HG03354 (cell line): ENCODE results near the gene DTNB.
"Not testable (repeated sequence)": the region's sequence is repeated elsewhere in the genome, so short reads cannot be mapped to it uniquely, and the experiment has no call there.

Experiments used
- ATAC-seq: cut with Tn5 transposase; IDR thresholded peaks from one replicate; pipeline ENCODE4 v1.9.1; 2021; ENCODE audit warnings: mild to moderate bottlenecking; ENCODE audit not compliant: unreplicated experiment, poor library complexity, severe bottlenecking

Gene DTNB

DNA sequence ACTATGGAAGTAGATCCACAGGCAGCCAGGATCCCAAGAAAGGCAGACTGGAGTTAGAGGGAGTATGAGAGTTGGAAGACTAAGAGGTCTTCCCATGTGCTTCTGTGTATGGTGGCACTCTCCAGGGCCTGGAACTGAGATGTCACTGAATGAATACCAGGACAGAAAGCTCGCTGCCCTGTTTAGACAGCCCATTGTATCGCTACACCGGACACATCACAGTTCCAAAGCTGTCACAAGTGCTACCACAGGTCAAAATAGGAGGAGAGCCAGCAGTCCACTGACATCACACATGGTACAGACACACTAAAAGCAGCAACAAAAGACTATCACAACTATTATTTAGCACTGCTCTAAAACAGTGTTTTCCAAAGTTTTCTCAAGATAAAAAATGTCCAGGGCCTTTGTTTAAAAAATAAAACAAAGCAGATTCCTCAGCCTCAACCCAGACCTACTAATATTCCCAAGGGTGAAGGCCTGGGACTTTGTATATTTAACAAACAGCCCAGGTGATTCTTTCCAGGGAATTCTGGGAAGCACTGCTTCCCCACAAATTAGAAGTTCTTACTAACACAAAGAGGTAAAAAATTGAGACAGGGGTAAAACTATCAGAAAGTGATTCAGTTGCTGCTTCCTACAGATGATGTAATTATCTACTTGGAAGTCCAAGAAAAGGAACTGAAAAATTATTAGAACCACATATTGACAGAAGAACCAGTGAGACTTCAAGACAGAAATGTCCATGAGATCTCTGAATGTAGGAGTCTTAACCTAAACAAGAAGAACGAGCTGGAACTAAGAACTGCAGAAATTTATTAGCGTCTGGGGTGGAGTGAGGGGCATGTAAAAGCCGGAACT is 116.0 kb downstream of the DTNB start:
- ATAC-seq = peak; percentile 34

DNA sequence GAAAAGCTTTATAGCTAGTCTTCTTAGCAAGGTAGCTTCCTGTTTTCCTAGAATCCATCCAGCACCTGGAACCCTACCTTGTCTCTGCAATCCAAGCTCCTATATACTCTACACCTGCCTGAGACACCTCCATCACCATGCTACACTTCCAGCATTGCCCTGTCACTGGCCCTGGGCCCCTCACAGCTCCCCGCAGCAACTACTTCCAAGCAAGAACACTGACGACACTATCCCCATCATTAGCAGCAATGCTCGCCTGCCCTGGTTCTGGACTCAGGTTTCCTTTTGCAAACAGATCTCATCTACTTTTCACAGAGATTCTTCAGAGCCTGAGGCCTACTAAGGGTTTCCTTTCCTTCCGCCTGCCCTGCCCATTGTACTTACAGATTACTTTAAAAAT is 121.1 kb downstream of the DTNB start:
- ATAC-seq = no peak

GRCh38 chr2:25551316-25551715 is 122.1 kb downstream of the DTNB start:
- no peak for ATAC-seq

DNA sequence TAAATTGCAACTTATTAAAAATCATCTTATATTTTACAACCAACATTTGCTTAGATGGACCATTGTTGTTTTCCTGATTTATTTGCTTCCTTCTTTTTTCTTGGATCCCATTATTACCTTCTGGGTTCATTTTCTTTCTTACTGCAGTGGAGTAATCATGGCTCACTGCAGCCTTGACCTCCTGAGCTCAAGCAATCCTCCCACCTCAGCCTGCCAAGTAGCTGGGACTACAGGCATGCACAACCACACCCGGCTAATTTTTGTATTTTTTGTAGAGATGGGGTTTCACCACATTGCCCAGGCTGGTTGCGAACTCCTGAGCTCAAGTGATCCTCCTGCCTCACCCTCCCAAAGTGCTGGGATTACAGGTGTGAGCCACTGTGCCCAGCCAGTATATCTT is 123.8 kb downstream of the DTNB start:
- ATAC-seq = not testable (repeated sequence)

GRCh38 chr2:25548601-25549000 is 124.8 kb downstream of the DTNB start:
- ATAC-seq = no peak

GRCh38 chr2:25546852-25547251 is 126.5 kb downstream of the DTNB start:
- ATAC-seq = no peak

- no peak for ATAC-seq
Measured at GRCh38 chr2:25545899-25546298, 127.5 kb downstream of the DTNB start.

DNA sequence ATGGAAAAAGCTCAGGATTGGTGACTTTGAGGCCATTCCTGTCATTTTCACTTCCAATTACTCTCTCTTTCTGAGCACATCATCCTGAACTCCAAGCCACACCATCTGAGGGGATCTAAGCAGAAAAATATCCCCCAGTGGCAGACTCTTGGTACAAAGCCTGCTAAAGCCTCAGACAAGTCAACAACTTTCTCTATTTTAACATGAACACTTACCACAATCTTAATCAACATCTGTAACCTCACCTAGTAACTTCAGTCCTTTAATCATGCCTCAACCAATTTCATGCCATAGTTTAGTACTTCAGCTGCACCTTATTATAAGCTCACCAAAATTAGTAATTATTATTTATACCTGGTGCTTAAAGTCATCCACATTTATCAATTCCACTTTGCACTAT is 128.9 kb downstream of the DTNB start:
- no peak for ATAC-seq

DNA sequence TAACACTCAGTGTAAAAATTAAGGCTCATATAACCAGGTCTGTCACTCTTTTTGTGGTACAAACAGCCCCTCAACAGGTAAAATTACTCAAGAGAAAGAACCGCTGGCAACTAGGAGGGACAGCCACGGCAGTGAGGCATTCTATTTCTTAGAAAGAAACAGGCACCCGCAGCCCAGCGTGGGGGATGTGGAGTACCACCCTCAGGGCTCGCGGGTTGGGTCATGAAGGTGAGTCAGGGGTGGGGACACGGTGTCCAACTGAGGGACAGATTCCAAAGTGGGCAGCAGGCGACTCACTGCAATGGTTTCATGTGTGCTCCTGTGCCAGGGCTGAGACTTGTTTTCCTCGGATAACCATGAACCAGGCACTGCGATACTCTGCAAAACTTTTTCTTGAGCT is 129.4 kb downstream of the DTNB start:
- no peak for ATAC-seq

- ATAC-seq = no peak
Measured at GRCh38 chr2:25541378-25541777, 132.0 kb downstream of the DTNB start.

- ATAC-seq = no peak
Measured at GRCh38 chr2:25539136-25539535, 134.2 kb downstream of the DTNB start.

GRCh38 chr2:25537526-25537925 is 135.9 kb downstream of the DTNB start:
- no peak for ATAC-seq

DNA sequence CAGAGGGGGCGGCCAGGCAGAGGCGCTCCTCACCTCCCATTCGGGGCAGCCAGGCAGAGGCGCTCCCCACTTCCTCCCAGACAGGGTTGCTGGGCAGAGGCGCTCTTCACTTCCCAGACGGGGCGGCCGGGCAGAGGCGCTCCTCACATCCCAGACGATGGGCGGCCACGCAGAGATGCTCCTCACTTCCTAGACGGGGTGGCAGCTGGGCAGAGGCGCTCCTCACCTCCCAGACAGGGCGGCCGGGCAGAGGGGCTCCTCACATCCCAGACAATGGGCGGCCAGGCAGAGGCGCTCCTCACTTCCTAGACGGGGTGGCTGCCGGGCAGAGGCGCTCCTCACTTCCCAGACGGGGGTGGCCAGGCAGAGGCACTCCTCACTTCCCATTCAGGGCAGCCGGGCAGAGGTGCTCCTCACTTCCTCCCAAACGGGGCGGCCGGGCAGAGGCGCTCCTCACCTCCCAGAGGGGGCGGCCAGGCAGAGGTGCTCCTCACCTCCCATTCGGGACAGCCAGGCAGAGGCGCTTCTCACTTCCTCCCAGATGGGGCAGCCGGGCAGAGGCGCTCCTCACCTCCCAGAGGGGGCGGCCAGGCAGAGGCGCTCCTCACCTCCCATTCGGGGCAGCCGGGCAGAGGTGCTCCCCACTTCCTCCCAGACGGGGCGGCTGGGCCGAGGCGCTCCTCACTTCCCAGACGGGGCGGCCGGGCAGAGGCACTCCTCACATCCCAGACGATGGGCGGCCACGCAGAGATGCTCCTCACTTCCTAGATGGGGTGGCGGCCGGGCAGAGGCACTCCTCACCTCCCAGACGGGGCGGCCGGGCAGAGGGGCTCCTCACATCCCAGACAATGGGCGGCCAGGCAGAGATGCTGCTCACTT is 137.7 kb downstream of the DTNB start:
- not testable (repeated sequence) for ATAC-seq

DNA sequence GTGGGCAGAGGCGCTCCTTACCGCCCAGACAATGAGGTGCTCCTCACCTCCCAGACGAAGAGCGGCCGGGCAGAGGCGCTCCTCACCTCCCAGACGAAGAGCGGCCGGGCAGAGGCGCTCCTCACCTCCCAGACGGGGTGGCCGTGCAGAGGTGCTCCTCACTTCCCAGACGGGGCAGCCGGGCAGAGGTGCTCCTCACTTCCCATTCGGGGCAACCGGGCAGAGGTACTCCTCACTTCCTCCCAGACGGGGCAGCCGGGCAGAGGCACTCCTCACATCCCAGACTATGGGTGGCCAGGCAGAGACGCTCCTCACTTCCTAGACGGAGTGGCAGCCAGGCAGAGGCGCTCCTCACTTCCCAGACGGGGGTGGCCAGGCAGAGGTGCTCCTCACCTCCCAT is 138.4 kb downstream of the DTNB start:
- not testable (repeated sequence) for ATAC-seq

DNA sequence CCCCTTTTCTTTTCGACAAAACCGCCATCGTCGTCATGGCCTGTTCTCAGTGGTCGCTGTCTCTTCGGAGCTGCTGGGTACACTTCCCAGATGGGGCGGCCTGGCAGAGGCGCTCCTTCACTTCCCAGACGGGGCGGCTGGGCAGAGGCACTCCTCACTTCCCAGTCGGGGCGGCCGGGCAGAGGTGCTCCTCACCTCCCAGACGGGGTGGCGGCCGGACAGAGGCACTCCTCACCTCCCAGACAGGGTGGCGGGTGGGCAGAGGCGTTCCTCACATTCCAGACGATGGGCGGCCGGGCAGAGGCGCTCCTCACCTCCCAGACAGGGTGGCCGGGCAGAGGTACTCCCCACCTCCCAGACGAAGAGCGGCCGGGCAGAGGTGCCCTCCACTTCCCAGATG is 138.9 kb downstream of the DTNB start:
- ATAC-seq = no peak

DNA sequence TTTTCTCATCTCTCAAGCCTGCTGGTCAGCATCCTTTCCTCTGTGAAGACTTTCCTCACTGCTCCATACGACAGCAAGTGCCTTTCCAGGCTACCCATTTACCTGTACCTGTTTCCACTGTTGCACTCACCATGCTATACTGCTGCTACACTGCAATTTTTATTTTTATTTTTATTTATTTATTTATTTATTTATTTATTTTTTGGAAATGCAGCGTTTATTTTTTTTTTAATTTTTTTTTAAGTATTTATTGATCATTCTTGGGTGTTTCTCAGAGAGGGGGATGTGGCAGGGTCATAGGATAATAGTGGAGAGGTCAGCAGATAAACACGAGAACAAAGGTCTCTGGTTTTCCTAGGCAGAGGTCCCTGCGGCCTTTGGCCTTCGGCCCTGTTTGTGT is 139.6 kb downstream of the DTNB start:
- ATAC-seq = not testable (repeated sequence)

- no peak for ATAC-seq
Measured at GRCh38 chr2:25532521-25532920, 140.9 kb downstream of the DTNB start.

GRCh38 chr2:25529034-25529433 is 144.3 kb downstream of the DTNB start:
- ATAC-seq = no peak

DNA sequence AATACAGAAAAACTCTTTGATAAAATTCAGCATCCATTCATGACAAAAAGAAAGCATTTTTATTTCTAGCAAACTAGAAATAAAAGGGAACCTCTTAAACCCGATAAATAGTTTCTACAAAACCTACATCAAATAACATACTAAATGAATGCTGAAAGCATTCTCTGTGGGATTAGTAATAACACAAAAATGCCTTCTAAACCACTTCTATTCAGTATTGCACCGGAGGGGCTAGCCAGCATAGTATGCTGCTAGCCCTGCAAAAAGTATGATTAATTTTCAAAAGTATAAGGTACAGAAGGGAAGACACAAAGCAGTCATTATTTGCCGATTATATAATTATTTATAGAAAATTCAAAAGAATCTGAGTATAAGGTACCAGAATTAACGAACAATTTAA is 145.2 kb downstream of the DTNB start:
- ATAC-seq = no peak

DNA sequence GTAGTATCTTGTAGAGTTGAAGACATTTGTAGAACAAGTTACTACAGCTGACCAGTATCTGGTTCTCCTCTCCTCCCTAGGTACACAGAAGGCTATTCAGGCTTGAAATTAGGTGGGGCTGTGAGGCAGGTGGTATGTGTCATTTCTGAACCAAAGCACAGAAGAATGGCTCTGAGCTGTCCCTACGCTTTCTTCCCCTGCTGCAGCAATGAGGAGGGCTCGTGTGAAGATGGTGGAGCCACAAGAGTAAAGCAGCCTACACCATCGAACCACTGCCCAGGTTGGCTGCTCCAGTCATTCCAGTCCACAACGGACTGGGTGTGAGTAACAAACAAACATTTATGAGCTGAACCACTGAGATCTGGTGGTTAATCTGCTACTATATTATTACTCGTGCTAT is 148.9 kb downstream of the DTNB start:
- ATAC-seq = no peak

DNA sequence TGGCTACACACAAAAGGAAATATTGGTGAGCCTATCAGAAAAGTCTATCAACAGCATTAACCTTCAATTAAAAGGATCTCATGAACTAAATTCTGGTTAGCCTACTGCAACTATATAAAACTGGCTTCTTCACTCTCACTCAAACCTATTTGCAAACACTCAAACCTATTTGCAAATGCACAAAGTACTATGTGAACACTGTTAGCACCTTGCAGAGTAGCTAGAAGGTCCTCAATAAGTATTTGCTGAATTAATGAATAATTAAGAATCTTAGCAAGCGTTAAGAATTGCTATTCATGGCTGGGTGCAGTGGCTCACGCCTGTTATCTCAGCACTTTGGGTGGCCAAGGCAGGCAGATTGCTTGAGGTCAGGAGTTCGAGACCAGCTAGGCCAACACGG is 150.3 kb downstream of the DTNB start:
- no peak for ATAC-seq
